Measurements from ENCODE around the gene SLC5A10.
"Not testable (repeated sequence)": the region's sequence is repeated elsewhere in the genome, so short reads cannot be mapped to it uniquely, and the experiment has no call there.

SLC5A10 gene

DNA sequence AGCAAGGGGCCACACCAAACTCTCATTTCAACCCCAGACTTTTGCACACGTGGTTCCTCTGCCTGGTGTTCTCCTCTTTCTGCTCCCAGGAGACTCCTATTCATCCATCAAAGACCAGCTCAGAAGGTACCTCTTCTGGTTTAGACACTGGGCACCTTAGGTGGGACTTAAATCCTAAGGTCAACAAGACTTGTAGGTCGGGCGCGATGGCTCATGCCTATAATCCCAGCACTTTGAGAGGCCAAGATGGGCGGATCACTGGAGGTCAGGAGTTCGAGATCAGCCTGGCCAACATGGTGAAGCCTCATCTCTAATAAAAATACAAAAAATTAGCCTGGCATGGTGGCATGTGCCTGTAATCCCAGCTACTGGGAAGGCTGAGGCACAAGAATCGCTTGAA, 95.5 kb downstream of the SLC5A10 start:
- DNase-seq: not testable (repeated sequence)

DNA sequence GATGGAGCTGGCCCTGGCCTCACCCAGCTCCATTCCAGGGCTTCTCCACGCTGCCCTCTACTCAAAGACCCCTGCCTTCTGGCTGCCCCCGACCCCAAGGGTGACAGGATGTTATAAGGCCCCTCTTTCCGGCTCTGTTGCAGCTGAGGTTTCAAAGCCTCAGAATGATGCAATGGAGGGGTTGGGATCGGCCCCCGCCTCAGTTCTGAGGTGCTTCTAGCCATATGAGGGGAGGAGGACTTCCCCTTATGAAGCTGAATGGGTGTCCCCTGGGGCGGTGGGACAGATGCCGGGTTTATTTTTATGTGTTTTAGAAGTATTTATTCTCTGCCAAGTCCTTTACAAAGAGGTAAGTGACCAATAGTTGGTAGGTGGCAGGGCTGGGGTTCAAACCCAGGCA, 96.9 kb downstream of the SLC5A10 start:
- DNase-seq: not testable (repeated sequence)

DNA sequence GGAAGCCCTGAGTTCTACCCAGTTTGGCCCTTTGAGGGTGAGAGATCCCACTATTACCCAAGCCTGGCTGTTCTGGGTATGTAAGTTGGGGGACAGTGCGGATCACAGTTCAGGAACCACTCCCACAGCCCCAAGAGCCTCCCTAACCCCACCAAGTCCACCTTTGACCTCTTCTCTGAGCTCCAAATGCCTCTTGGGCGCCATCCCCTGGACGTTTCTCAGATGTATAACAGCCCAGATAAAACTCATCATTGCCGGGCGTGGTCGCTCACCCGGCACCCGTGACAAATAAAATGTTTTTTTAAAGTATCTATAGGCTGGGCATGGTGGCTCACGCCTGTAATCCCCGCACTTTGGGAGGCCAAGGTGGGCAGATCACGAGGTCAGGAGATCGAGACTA, 103.5 kb downstream of the SLC5A10 start:
- DNase-seq: not testable (repeated sequence)

DNA sequence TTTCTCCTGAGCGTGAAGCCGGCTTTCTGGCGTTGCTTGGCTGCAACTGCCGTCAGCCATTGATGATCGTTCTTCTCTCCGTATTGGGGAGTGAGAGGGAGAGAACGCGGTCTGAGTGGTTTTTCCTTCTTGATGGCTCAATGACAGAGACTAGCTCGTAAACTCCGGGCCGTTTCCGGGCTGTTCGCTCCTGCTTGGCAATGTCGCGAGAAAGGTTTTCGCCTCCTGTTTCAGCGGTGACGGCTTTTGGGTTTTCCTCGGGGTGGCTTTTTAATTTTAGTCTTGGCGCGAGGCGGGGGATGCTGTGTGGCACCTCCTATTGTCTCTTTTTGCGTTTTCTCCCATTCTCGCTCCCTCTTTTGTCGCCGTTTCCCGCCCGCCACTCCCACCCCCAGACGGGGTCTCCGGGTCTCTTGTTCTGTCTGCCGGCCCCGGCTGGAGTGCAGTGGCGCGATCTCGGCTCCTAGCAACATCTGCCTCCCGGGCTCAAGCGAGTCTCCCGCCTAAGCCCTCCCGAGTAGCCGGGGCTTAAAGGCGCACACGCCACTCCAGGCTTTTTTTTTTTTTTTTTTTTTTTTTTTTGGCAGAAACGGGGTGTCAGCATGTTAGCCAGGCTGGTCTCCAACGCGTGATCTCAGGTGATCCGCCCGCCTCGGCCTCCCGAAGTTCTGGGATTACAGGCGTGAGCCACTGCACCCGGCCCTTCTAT, 110.2 kb downstream of the SLC5A10 start:
- DNase-seq: not testable (repeated sequence)

DNA sequence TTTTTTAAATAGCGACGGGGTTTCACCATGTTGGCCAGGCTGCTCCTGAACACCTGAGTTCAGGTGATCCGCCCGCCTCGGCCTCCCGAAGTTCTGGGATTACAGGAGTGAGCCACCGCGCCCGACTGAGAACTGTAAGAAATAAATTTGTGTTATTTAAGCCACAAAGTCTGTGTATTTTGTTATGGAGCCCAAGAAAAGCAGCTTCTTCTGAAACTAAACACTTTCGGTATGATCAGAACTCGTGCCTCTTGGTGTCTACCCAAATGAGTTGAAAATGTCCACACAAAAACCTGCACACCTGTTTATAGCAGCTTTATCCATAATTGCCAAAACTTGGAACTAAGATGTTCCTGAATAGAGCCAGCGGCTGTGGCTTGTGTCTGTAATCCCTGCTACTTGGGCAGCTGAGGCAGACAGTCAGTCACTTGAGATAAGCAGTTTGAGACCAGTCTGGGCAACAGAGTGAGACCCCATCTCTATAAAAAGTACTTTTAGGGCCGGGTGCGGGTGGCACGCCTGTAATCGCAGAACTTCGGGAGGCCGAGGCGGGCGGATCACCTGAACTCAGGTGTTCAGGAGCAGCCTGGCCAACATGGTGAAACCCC, 110.9 kb downstream of the SLC5A10 start:
- DNase-seq: not testable (repeated sequence)

DNA sequence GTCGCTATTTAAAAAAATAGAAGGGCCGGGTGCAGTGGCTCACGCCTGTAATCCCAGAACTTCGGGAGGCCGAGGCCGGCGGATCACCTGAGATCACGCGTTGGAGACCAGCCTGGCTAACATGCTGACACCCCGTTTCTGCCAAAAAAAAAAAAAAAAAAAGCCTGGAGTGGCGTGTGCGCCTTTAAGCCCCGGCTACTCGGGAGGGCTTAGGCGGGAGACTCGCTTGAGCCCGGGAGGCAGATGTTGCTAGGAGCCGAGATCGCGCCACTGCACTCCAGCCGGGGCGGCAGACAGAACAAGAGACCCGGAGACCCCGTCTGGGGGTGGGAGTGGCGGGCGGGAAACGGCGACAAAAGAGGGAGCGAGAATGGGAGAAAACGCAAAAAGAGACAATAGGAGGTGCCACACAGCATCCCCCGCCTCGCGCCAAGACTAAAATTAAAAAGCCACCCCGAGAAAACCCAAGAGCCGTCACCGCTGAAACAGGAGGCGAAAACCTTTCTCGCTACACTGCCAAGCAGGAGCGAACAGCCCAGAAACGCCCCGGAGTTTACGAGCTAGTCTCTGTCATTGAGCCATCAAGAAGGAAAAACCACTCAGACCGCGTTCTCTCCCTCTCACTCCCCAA, 111.5 kb downstream of the SLC5A10 start:
- not testable (repeated sequence) for DNase-seq

DNA sequence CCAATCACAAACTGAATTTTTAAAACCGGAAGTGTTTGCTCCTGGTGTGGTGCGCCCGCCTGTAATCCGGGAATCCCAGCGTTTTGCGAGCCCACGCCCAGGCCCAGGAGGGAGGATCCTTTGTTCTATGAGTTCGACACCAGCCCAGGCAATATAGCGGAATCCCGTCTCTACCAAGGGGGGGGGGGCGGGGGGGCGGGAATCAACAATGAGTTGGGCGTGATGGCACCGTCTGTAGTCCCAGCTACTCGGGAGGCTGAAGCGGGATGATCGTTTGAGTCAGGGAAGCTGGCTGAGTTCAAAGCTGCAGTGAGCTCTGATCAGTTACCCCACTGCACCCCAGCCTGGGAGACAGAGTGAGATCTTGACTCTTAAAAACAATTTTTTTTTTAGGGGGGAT, 112.4 kb downstream of the SLC5A10 start:
- not testable (repeated sequence) for DNase-seq

DNA sequence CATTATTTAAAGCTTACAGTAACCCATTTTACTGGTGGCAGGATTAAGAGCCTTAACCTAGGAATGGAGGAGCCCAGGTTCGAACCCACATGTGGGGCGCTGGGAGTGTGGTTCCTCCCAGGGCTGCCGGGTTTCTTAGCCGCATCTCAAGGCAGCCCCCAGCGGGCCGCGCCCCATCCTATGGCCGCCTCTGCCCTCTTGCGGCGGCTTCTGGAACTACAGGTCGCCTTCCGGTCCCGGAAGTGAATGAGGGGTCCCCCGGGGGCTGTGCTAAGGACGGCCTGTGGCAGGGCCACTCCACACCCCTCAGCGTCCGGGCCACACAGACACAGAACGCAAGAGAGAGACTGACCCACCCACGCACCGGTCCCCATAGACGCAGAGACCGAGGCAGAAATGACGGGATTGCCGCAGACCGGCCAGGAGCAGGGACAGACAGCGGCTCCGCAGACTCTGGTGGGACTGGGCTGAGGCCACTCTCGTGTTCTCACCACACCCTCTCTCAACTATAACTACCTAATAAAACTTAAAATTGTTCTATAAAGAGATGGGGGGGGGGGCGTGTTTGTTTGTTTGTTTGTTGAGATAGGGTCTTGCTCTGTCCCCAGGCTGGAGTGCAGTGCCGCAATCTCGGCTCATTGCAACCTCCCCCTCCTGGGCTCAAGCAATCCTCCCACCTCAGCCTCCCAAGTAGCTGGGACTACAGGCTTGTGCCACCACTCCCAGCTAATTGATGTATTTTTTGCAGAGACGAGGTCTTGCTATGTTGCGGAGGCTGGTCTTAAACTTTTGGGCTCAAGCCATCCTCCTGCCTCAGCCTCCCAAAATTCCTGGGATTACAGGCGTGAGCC, 118.6 kb downstream of the SLC5A10 start:
- DNase-seq: not testable (repeated sequence)
